ENCODE measurements around the gene PLAC8L1. TPM values are rescaled to one million over a fixed set of nuclear protein-coding genes. Genes with fewer than 3 reads are reported as not detected.
"Not testable (repeated sequence)": the region's sequence is repeated elsewhere in the genome, so short reads cannot be mapped to it uniquely, and the experiment has no call there.

Gene PLAC8L1
- total and polyA plus RNA-seq, 2 of the 4 experiments (the other 2 are of a cell fraction) = 0.27 TPM; not detected in 1

GRCh38 chr5:146117216-146117615 lies 11.8 kb upstream of the PLAC8L1 start:
- H3K9me1 ChIP-seq (ENCODE audit: insufficient read depth, low read length); H2BK20ac ChIP-seq (ENCODE audit: low read depth, low read length); H3K79me1 ChIP-seq (ENCODE audit: low read depth in 1 of 2, low read length in 2 of 2); BruUV-seq (replicated peaks); H3K14ac ChIP-seq (replicated peaks; ENCODE audit: low read depth, low read length); H2BK120ac ChIP-seq (ENCODE audit: low read depth, low read length); H2AFZ ChIP-seq (replicated peaks; ENCODE audit: low read length, poor library complexity); H2AK9ac ChIP-seq (replicated peaks; ENCODE audit: low read depth, low read length, poor library complexity); H3K9me3 ChIP-seq (ENCODE audit: control insufficient read depth, insufficient read depth, low read length); ATAC-seq (ENCODE audit: low read depth); H3K9ac ChIP-seq (ENCODE audit: low read depth, low read length); H4K91ac ChIP-seq (ENCODE audit: insufficient read depth, low read depth, low read length); CTCF ChIA-PET; H2BK15ac ChIP-seq (ENCODE audit: low read depth, low read length); H3K4ac ChIP-seq (ENCODE audit: low read depth, low read length); H3K18ac ChIP-seq (ENCODE audit: low read depth, low read length); H3K27me3 ChIP-seq (ENCODE audit: control insufficient read depth, insufficient read depth, low read length); H3K27ac ChIP-seq (ENCODE audit: insufficient read depth, low read length); H4K8ac ChIP-seq (ENCODE audit: low read depth in 2 of 2, low read length in 2 of 2); H3K4me3 ChIP-seq (ENCODE audit: insufficient read depth, low read depth, low read length); H4K5ac ChIP-seq (ENCODE audit: low read depth, low read length); dilution Hi-C loops (cut with HindIII; ENCODE audit: low sequenced_read_pairs, unreplicated experiment); POLR2A ChIA-PET (ENCODE audit: unreplicated experiment); H3K4me1 ChIP-seq (ENCODE audit: control insufficient read depth, insufficient read depth, low read length); H2AK5ac ChIP-seq (ENCODE audit: low read depth, low read length); H3K23ac ChIP-seq (ENCODE audit: low read depth, low read length); H3K4me2 ChIP-seq (ENCODE audit: low read depth, low read length); DNase-seq; H4K20me1 ChIP-seq (ENCODE audit: insufficient read depth, low read length); H2BK5ac ChIP-seq (ENCODE audit: low read depth, low read length, poor library complexity, severe bottlenecking); H3K56ac ChIP-seq (ENCODE audit: extremely low read depth, insufficient read depth, low read length): not testable (repeated sequence)
- H3K36me3 ChIP-seq (ENCODE audit: control insufficient read depth, insufficient read depth, low read length) = peaks cover 20% of the 10 kb centered on the region
- intact Hi-C loops (cut with micrococcal nuclease) (loop anchor here (5.0 kb wide), 1 partner anchor 40 kb away; no protein-coding TSS in a partner anchor), in situ Hi-C loops (cut with MboI; ENCODE audit: low sequenced_read_pairs) (loop anchor here (10.0 kb wide), 1 partner anchor 48 kb away; no protein-coding TSS in a partner anchor)
- 100% methylated on average over 1 of the region's 2 CpGs; no CpG with 5 or more reads in 1 of the 2 experiments for WGBS, 2 experiments (ENCODE audit: extremely low coverage in 2 of 2, insufficient read length in 1 of 2)

Measured in IMR-90 (cell line).